Body of pancreas (tissue), 4 donors: ENCODE measurements around the gene MED13L.

Experiments used
- CTCF ChIP-seq, 7 experiments: fragments of 450-650 bp in 4 of 7; fragments of 200-600 bp in 3 of 7; sonication (generic) in 3 of 7; IDR thresholded peaks; one replicate each; pipeline ENCODE4 v1.5.1; 2016 to 2019; ENCODE audit warnings: antibody characterized with exemption in 7 of 7
- POLR2A ChIP-seq, 3 donors: fragments of 450-650 bp; IDR thresholded peaks; one replicate each; pipeline ENCODE4 v1.6.1; 2016; ENCODE audit warnings: antibody characterized with exemption in 3 of 3, mild to moderate bottlenecking in 2 of 3

GRCh38 chr12:116266168-116266601, 11.3 kb downstream of the MED13L start:
- TF ChIP-seq POLR2A (IDR thresholded peaks at IDR 0.05) (no peak), CTCF (IDR thresholded peaks at IDR 0.05) (no peak)
